Endothelial cell of umbilical vein (primary cell): Measurements from ENCODE around the gene HABP4. TPM values are rescaled to one million over a fixed set of nuclear protein-coding genes. Genes with fewer than 3 reads are reported as not detected.

Source experiments
- BruUV-seq: library from RNA; stranded (reverse); fragments of 400-500 nt; replicated peaks from 2 replicates; lab custom pipeline; 2021; lab: Mats Ljungman, UMichigan
- CTCF ChIA-PET: fragments of 300-600, 350-600 bp; sonication (Branson Sonifier 250); formaldehyde crosslinking; loops from one replicate; lab custom pipeline; 2021; ENCODE audit warnings: antibody characterized with exemption, inconsistent platforms; lab: Charles Lee
- POLR2A ChIA-PET: fragments of 300-600, 350-600 bp; sonication (Branson Sonifier 250); formaldehyde crosslinking; loops from one replicate; lab custom pipeline; 2021; ENCODE audit warnings: antibody characterized with exemption, inconsistent platforms; lab: Charles Lee
- DNase-seq: peaks from one replicate; pipeline ENCODE4 v3.0.0-alpha.2; 2011; ENCODE audit warnings: low read depth, low spot score
- FAIRE-seq: peaks from 2 replicates; lab custom pipeline; 2011; peaks lifted over from hg19 to GRCh38; lab: Jason Lieb, UNC
- H2AFZ ChIP-seq: 2 replicates; pipeline ENCODE4 v1.6.0; 2012; ENCODE audit warnings: low read depth, low read length, control low read depth, inconsistent platforms
- H3K27ac ChIP-seq: 2 replicates; pipeline ENCODE4 v1.5.1; 2011; ENCODE audit warnings: low read depth, mild to moderate bottlenecking, control low read depth, low read length, moderate library complexity; ENCODE audit not compliant: insufficient read depth
- H3K27me3 ChIP-seq, 2 experiments: 2 replicates each; pipeline versions ENCODE4 v1.6.0 to v1.6.1; 2011; ENCODE audit warnings: low read length in 2 of 2, mixed read lengths in 1 of 2; ENCODE audit not compliant: control insufficient read depth in 2 of 2, insufficient read depth in 2 of 2
- H3K36me3 ChIP-seq, 2 experiments: 2 replicates in 1 of 2; 3 replicates in 1 of 2; pipeline ENCODE4 v1.5.1; 2011; ENCODE audit warnings: low read length in 2 of 2, mild to moderate bottlenecking in 1 of 2, moderate library complexity in 1 of 2; ENCODE audit not compliant: control insufficient read depth in 2 of 2, insufficient read depth in 2 of 2; ENCODE audit errors: extremely low read depth in 1 of 2
- H3K4me1 ChIP-seq: 3 replicates; pipeline ENCODE4 v1.5.1; 2011; ENCODE audit warnings: mild to moderate bottlenecking, low read length; ENCODE audit not compliant: control insufficient read depth, insufficient read depth; ENCODE audit errors: extremely low read depth
- H3K4me2 ChIP-seq: 2 replicates; pipeline ENCODE4 v1.6.1; 2011; ENCODE audit warnings: low read length, control low read depth, mixed read lengths; ENCODE audit not compliant: insufficient read depth
- H3K4me3 ChIP-seq, 3 experiments: fragments of 200-600 bp in 1 of 3; sonication (generic), shearing (Covaris generic) in 1 of 3; replicated peaks in 1 of 3; 2 replicates each; pipeline ENCODE4 v1.5.1; 2011 to 2016; ENCODE audit warnings: control low read depth in 3 of 3, low read length in 3 of 3, mild to moderate bottlenecking in 2 of 3, inconsistent platforms in 1 of 3, low read depth in 1 of 3, moderate library complexity in 1 of 3; ENCODE audit not compliant: insufficient read depth in 1 of 3
- H3K79me2 ChIP-seq: 2 replicates; pipeline ENCODE4 v1.6.0; 2012; ENCODE audit warnings: low read length, inconsistent platforms; ENCODE audit not compliant: control insufficient read depth, insufficient read depth
- H3K9ac ChIP-seq: replicated peaks from 2 replicates; pipeline ENCODE3; 2011; ENCODE audit warnings: low read length, control low read depth; ENCODE audit not compliant: insufficient read depth; ENCODE audit errors: extremely low read depth
- H3K9me1 ChIP-seq: replicated peaks from 3 replicates; pipeline ENCODE4 v1.6.0; 2011; ENCODE audit warnings: mild to moderate bottlenecking, low read length; ENCODE audit not compliant: control insufficient read depth, insufficient read depth; ENCODE audit errors: extremely low read depth
- H3K9me3 ChIP-seq: replicated peaks from 2 replicates; pipeline ENCODE4 v1.5.1; 2012; ENCODE audit warnings: low read length, inconsistent platforms; ENCODE audit not compliant: control insufficient read depth, insufficient read depth
- H4K20me1 ChIP-seq: replicated peaks from 2 replicates; pipeline ENCODE3; 2011; ENCODE audit warnings: mild to moderate bottlenecking, low read length; ENCODE audit not compliant: control insufficient read depth, insufficient read depth; ENCODE audit errors: extremely low read depth
- CTCF ChIP-seq, 2 donors: IDR thresholded peaks; 1 replicate in 1 of 2; 2 replicates in 1 of 2; pipeline ENCODE4 v1.5.1; 2011; ENCODE audit warnings: low read length in 2 of 2, mild to moderate bottlenecking in 2 of 2, moderate library complexity in 2 of 2, control low read depth in 1 of 2, inconsistent platforms in 1 of 2, low read depth in 1 of 2; ENCODE audit not compliant: insufficient read depth in 1 of 2; ENCODE audit errors: extremely low read depth in 1 of 2
- EZH2 ChIP-seq: IDR thresholded peaks from 2 replicates; pipeline ENCODE4 v1.6.1; 2012; ENCODE audit warnings: borderline replicate concordance, low read depth, mild to moderate bottlenecking, moderate library complexity, low read length, inconsistent platforms; ENCODE audit not compliant: severe bottlenecking
- GATA2 ChIP-seq: IDR thresholded peaks from 2 replicates; pipeline ENCODE4 v1.7.0; 2011; ENCODE audit warnings: low read depth, mild to moderate bottlenecking, moderate library complexity, mixed read lengths, low read length; ENCODE audit not compliant: insufficient read length, insufficient read depth
- JUN ChIP-seq: IDR thresholded peaks from 2 replicates; pipeline ENCODE4 v1.6.1; 2011; ENCODE audit warnings: borderline replicate concordance, low read depth; ENCODE audit not compliant: insufficient read length, insufficient read depth
- MAX ChIP-seq: IDR thresholded peaks from 2 replicates; pipeline ENCODE4 v1.6.1; 2011; ENCODE audit not compliant: insufficient read depth, insufficient read length
- MYC ChIP-seq: IDR thresholded peaks from one replicate; pipeline ENCODE4 v1.6.1; 2011; ENCODE audit warnings: mild to moderate bottlenecking, low read depth, low read length
- POLR2A ChIP-seq: IDR thresholded peaks from 2 replicates; pipeline ENCODE4 v1.6.1; 2012; ENCODE audit warnings: low read depth, mild to moderate bottlenecking, control low read depth, low read length
- dilution Hi-C: fragments of 300-500 bp; cut with MboI; formaldehyde crosslinking; loops from one replicate; pipeline ENCODE4 v1.15.0; 2019; ENCODE audit warnings: low sequenced_read_pairs; ENCODE audit not compliant: extremely low pct_ligation_motif_present
- intact Hi-C: fragments of 100-400 bp; cut with micrococcal nuclease; formaldehyde crosslinking; loops from one replicate; pipeline ENCODE4 v1.10.0; 2022
- polyA plus RNA-seq, 4 experiments: library from polyadenylated mRNA; depleted of rRNA in 3 of 4; stranded (reverse) in 3 of 4; unstranded in 1 of 4; fragments of >200 nt; gene quantifications; 2 replicates each; pipeline versions ENCODE4 v1.2.1 to v1.2.3, GENCODE V29; 2011 to 2012; ENCODE audit warnings: missing spikeins in 1 of 4
- total RNA-seq: library from RNA; stranded (reverse); gene quantifications from 2 replicates; pipeline ENCODE4 v1.2.3, GENCODE V29; 2021

The HABP4 gene
- total and polyA plus RNA-seq, 2 donors (not counting 3 experiments of a cell fraction or from before 2014, with no cell fraction given) = 4.6 to 11.1 TPM

GRCh38 chr9:96440671-96441199 is 9.2 kb upstream of the HABP4 start:
- H3K9ac ChIP-seq = no peak overlapping the region
- POLR2A ChIA-PET = no interaction called here
- no peaks in the 10 kb centered on the region for H3K79me2 ChIP-seq
- H3K4me3 ChIP-seq = no peak overlapping the region
- DNase-seq (no peak), FAIRE-seq (no peak)
- H3K4me1 ChIP-seq = no peaks in the 10 kb centered on the region
- dilution Hi-C loops = no loop called here
- H3K27ac ChIP-seq = no peak overlapping the region
- H3K27me3 ChIP-seq = no peaks in the 10 kb centered on the region
- intact Hi-C loops = no loop called here
- H2AFZ ChIP-seq = no peak overlapping the region
- no TSS peak for BruUV-seq
- no peaks in the 10 kb centered on the region for H4K20me1 ChIP-seq
- CTCF ChIA-PET = interaction anchor here (0.9 to 1.9 kb wide), 4 partner anchors 11 to 123 kb away, joined by 3 to 12 read pairs (median 8); no protein-coding TSS in a partner anchor
- no peaks in the 10 kb centered on the region for H3K9me3 ChIP-seq
- TF ChIP-seq MYC = no peak
- TF ChIP-seq CTCF (IDR thresholded peaks at IDR 0.05; ENCODE audit: extremely low read depth in 1 of 2, insufficient read depth in 1 of 2, low read depth in 1 of 2, low read length in 2 of 2) = no peak
- no peak for TF ChIP-seq EZH2
- TF ChIP-seq POLR2A = no peak
- TF ChIP-seq GATA2 = no peak
- no peak for TF ChIP-seq MAX
- TF ChIP-seq JUN = no peak
- H3K9me1 ChIP-seq = no peaks in the 10 kb centered on the region
- H3K36me3 ChIP-seq = no peaks in the 10 kb centered on the region
- no peak overlapping the region for H3K4me2 ChIP-seq
